Trophoblast cell (in vitro differentiated cells and primary cell): ENCODE measurements around the gene CGREF1.
"Not testable (repeated sequence)": the region's sequence is repeated elsewhere in the genome, so short reads cannot be mapped to it uniquely, and the experiment has no call there.

Experiments used
- DNase-seq, 2 donors: peaks; one replicate each; pipeline ENCODE4 v3.0.0-alpha.2; 2016
- H2AFZ ChIP-seq: 2 replicates; pipeline ENCODE4 v1.6.1; 2013; ENCODE audit warnings: low read length, moderate library complexity, mild to moderate bottlenecking; ENCODE audit not compliant: insufficient read depth, poor library complexity
- H2AK5ac ChIP-seq: 2 replicates; pipeline ENCODE4 v1.6.1; 2013; ENCODE audit warnings: mild to moderate bottlenecking, low read length
- H2BK120ac ChIP-seq: 2 replicates; pipeline ENCODE4 v1.6.1; 2013; ENCODE audit warnings: low read length, mild to moderate bottlenecking, moderate library complexity; ENCODE audit not compliant: insufficient read depth, poor library complexity
- H2BK12ac ChIP-seq: 2 replicates; pipeline ENCODE4 v1.6.1; 2013; ENCODE audit warnings: mild to moderate bottlenecking, low read length, moderate library complexity
- H2BK5ac ChIP-seq: 2 replicates; pipeline ENCODE4 v1.6.1; 2013; ENCODE audit warnings: low read length, low read depth, moderate library complexity, mild to moderate bottlenecking; ENCODE audit not compliant: poor library complexity
- H3K14ac ChIP-seq: 2 replicates; pipeline ENCODE4 v1.6.1; 2013; ENCODE audit warnings: mild to moderate bottlenecking, low read length
- H3K18ac ChIP-seq: 2 replicates; pipeline ENCODE4 v1.6.1; 2013; ENCODE audit warnings: mild to moderate bottlenecking, low read length
- H3K23ac ChIP-seq: 2 replicates; pipeline ENCODE4 v1.6.1; 2013; ENCODE audit warnings: low read length
- H3K27ac ChIP-seq: 2 replicates; pipeline ENCODE4 v1.5.1; 2013; ENCODE audit warnings: low read depth, mild to moderate bottlenecking, inconsistent platforms, low read length, moderate library complexity
- H3K27me3 ChIP-seq: 2 replicates; pipeline ENCODE4 v1.6.1; 2013; ENCODE audit warnings: inconsistent platforms, mild to moderate bottlenecking, low read length, moderate library complexity; ENCODE audit not compliant: insufficient read depth
- H3K36me3 ChIP-seq, 2 experiments: 1 replicate in 1 of 2; 2 replicates in 1 of 2; pipeline ENCODE4 v1.6.1; 2013; ENCODE audit warnings: low read length in 2 of 2, mild to moderate bottlenecking in 2 of 2, moderate library complexity in 1 of 2; ENCODE audit not compliant: insufficient read depth in 2 of 2, control insufficient read depth in 1 of 2
- H3K4ac ChIP-seq: 2 replicates; pipeline ENCODE4 v1.6.1; 2013; ENCODE audit warnings: low read depth, mild to moderate bottlenecking, low read length, moderate library complexity
- H3K4me1 ChIP-seq, 2 experiments: 1 replicate in 1 of 2; 2 replicates in 1 of 2; pipeline ENCODE4 v1.6.1; 2013; ENCODE audit warnings: low read length in 2 of 2, mild to moderate bottlenecking in 2 of 2, moderate library complexity in 1 of 2; ENCODE audit not compliant: insufficient read depth in 2 of 2, control insufficient read depth in 1 of 2
- H3K4me2 ChIP-seq: 2 replicates; pipeline ENCODE4 v1.6.1; 2013; ENCODE audit warnings: inconsistent platforms, mild to moderate bottlenecking, low read length, moderate library complexity
- H3K4me3 ChIP-seq: 2 replicates; pipeline ENCODE4 v1.5.1; 2013; ENCODE audit warnings: mild to moderate bottlenecking, low read depth, low read length, inconsistent platforms
- H3K79me1 ChIP-seq: one replicate; pipeline ENCODE4 v1.6.1; 2013; ENCODE audit warnings: low read length
- H3K79me2 ChIP-seq: 2 replicates; pipeline ENCODE4 v1.6.1; 2013; ENCODE audit warnings: low read length, mild to moderate bottlenecking; ENCODE audit not compliant: control insufficient read depth, insufficient read depth, poor library complexity
- H3K9ac ChIP-seq: 2 replicates; pipeline ENCODE4 v1.6.1; 2013; ENCODE audit warnings: mild to moderate bottlenecking, low read length
- H3K9me3 ChIP-seq: 2 replicates; pipeline ENCODE4 v1.6.1; 2013; ENCODE audit warnings: low read depth, mild to moderate bottlenecking, control low read depth, inconsistent platforms, low read length; ENCODE audit not compliant: insufficient read depth
- H4K12ac ChIP-seq: 2 replicates; pipeline ENCODE4 v1.6.1; 2013; ENCODE audit warnings: low read depth, mild to moderate bottlenecking, low read length, moderate library complexity
- H4K8ac ChIP-seq: 2 replicates; pipeline ENCODE4 v1.6.1; 2013; ENCODE audit warnings: low read depth, mild to moderate bottlenecking, low read length, moderate library complexity
- H4K91ac ChIP-seq: one replicate; pipeline ENCODE4 v1.6.1; 2013; ENCODE audit warnings: low read depth, mild to moderate bottlenecking, low read length, moderate library complexity
- WGBS: extraction: QIAGEN DNeasy Blood & Tissue Kit; methylation state at CpG from one replicate; pipeline ENCODE4 v1.1.7; 2013; ENCODE audit warnings: missing lambda C conversion rate; ENCODE audit not compliant: insufficient read length, insufficient coverage; ENCODE audit errors: extremely low coverage; 5-methylcytosine and 5-hydroxymethylcytosine counted together

Gene CGREF1

DNA sequence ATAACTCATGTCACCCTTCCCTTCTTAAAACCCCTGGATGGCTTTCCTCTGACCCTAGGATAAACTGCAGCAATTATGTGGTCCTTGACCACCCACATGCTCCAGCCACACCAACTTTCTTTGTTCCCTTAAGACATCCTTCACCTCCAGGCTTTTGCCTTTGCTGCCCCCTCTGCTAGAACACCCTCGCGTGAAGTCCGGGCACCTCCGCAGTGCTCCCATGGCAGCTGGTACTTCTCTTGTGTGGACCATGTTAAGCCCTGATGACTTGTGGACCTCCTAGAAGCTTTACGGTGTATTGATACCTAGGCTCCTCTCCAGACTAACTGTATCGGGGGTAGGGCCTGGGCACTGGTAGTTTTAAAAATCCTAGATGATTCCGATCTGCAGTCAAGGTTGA is 3.9 kb upstream of the CGREF1 start:
- no CpG with 5 or more reads among the region's 7 CpGs for WGBS
- Histone ChIP-seq H2BK12ac (no peak overlapping the region), H3K9me3 (peaks cover 6% of the 10 kb centered on the region), H4K12ac (no peak overlapping the region), H3K79me1 (no peaks in the 10 kb centered on the region), H3K23ac (no peak overlapping the region), H3K36me3 (no peaks in the 10 kb centered on the region), H3K27ac (no peak overlapping the region), H2BK5ac (no peak overlapping the region), H3K27me3 (peaks cover 45% of the 10 kb centered on the region), H3K18ac (no peak overlapping the region), H3K14ac (no peak overlapping the region), H3K4me1 (peaks cover 7 to 14% of the 10 kb centered on the region in 2 experiments), H3K4me2 (no peak overlapping the region), H3K79me2 (no peaks in the 10 kb centered on the region), H3K9ac (no peak overlapping the region), H2BK120ac (no peak overlapping the region), H2AK5ac (no peak overlapping the region), H4K8ac (no peak overlapping the region), H4K91ac (no peak overlapping the region), H2AFZ (no peak overlapping the region), H3K4me3 (no peak overlapping the region), H3K4ac (no peak overlapping the region)
- no peak for DNase-seq

GRCh38 chr2:27121906-27122305 is 3.0 kb upstream of the CGREF1 start:
- Histone ChIP-seq H3K9me3 (peaks cover 6% of the 10 kb centered on the region), H4K8ac (no peak overlapping the region), H4K91ac (no peak overlapping the region), H2BK12ac (no peak overlapping the region), H2BK5ac (no peak overlapping the region), H3K79me2 (no peaks in the 10 kb centered on the region), H2AFZ (no peak overlapping the region), H3K27me3 (peaks cover 47% of the 10 kb centered on the region), H3K4ac (no peak overlapping the region), H3K36me3 (no peaks in the 10 kb centered on the region), H3K4me1 (peaks cover 7 to 14% of the 10 kb centered on the region in 2 experiments), H3K9ac (no peak overlapping the region), H3K23ac (no peak overlapping the region), H2AK5ac (no peak overlapping the region), H3K18ac (no peak overlapping the region), H3K27ac (no peak overlapping the region), H4K12ac (no peak overlapping the region), H2BK120ac (no peak overlapping the region), H3K4me2 (no peak overlapping the region), H3K14ac (no peak overlapping the region), H3K4me3 (no peak overlapping the region), H3K79me1 (no peaks in the 10 kb centered on the region)
- no peak for DNase-seq
- WGBS, result no CpG with 5 or more reads among the region's 2 CpGs

- H3K79me1 ChIP-seq, H3K4me2 ChIP-seq, H4K91ac ChIP-seq, DNase-seq, H3K36me3 ChIP-seq, H3K18ac ChIP-seq, H2BK5ac ChIP-seq, H3K79me2 ChIP-seq, H2BK12ac ChIP-seq, H3K4me3 ChIP-seq, H3K4ac ChIP-seq, H2AK5ac ChIP-seq, H4K8ac ChIP-seq, H3K9ac ChIP-seq, H3K23ac ChIP-seq, H4K12ac ChIP-seq, H3K14ac ChIP-seq, H2BK120ac ChIP-seq, H3K27ac ChIP-seq, H2AFZ ChIP-seq, H3K9me3 ChIP-seq: not testable (repeated sequence)
- Histone ChIP-seq H3K4me1 (peaks cover 7 to 14% of the 10 kb centered on the region in 2 experiments), H3K27me3 (peaks cover 47% of the 10 kb centered on the region)
- no CpG with 5 or more reads among the region's 8 CpGs for WGBS
These were observed 372 bp upstream of the CGREF1 start for GRCh38 chr2:27119330-27119670.

- Histone ChIP-seq H3K79me1 (no peaks in the 10 kb centered on the region), H3K27me3 (peaks cover 36% of the 10 kb centered on the region), H3K27ac (no peak overlapping the region), H3K4me1 (peaks cover 5 to 8% of the 10 kb centered on the region in 2 experiments), H3K4me3 (no peak overlapping the region), H4K8ac (no peak overlapping the region), H2BK5ac (no peak overlapping the region), H3K14ac (no peak overlapping the region), H2AK5ac (no peak overlapping the region), H4K91ac (no peak overlapping the region), H3K79me2 (no peaks in the 10 kb centered on the region), H4K12ac (no peak overlapping the region), H3K23ac (no peak overlapping the region), H3K4ac (no peak overlapping the region), H2BK120ac (no peak overlapping the region), H3K18ac (no peak overlapping the region), H2BK12ac (no peak overlapping the region), H2AFZ (no peak overlapping the region), H3K9me3 (peaks cover 4% of the 10 kb centered on the region), H3K36me3 (no peaks in the 10 kb centered on the region), H3K9ac (no peak overlapping the region), H3K4me2 (peak overlapping the region; percentile 57)
- no peak for DNase-seq
- WGBS, result no CpG with 5 or more reads among the region's 14 CpGs
These were observed 868 bp downstream of the CGREF1 start for GRCh38 chr2:27117995-27118524.
